H1 (cell line): Measurements from ENCODE around the gene G2E3. TPM values are rescaled to one million over a fixed set of nuclear protein-coding genes. Genes with fewer than 3 reads are reported as not detected.

Experiments used
- BRCA1 ChIP-seq: IDR thresholded peaks from 2 replicates; pipeline ENCODE4 v1.6.1; 2012; ENCODE audit warnings: low read depth, low read length, improper control_type of control experiment
- GABPA ChIP-seq: IDR thresholded peaks from 2 replicates; pipeline ENCODE4 v1.6.1; 2011; ENCODE audit warnings: mild to moderate bottlenecking, low read length, moderate library complexity, borderline replicate concordance; ENCODE audit not compliant: insufficient read depth
- KDM1A ChIP-seq: fragments of 200-600, 300-600 bp; sonication (generic); IDR thresholded peaks from 2 replicates; pipeline ENCODE4 v1.7.1; 2016; ENCODE audit warnings: mild to moderate bottlenecking, low read length, borderline replicate concordance
- PHF8 ChIP-seq: fragments of 200-600 bp; sonication (generic); conservative IDR thresholded peaks from 2 replicates; pipeline ENCODE4 v1.7.1; 2012; ENCODE audit warnings: low read depth, mild to moderate bottlenecking, inconsistent platforms, low read length, moderate library complexity
- RBBP5 ChIP-seq: IDR thresholded peaks from 2 replicates; pipeline ENCODE4 v1.7.1; 2012; ENCODE audit warnings: low read depth, mild to moderate bottlenecking, inconsistent platforms, low read length, moderate library complexity, borderline replicate concordance
- RXRA ChIP-seq: IDR thresholded peaks from 2 replicates; pipeline ENCODE4 v1.6.1; 2011; ENCODE audit warnings: low read depth, mild to moderate bottlenecking, low read length, moderate library complexity; ENCODE audit not compliant: insufficient read depth
- polyA plus RNA-seq, 7 experiments: library from polyadenylated mRNA; depleted of rRNA in 3 of 7; stranded (reverse) in 5 of 7; unstranded in 2 of 7; fragments of >200 nt in 5 of 7; fragments of 200-250 nt in 2 of 7; gene quantifications; 1 replicate in 5 of 7; 2 replicates in 1 of 7; 4 replicates in 1 of 7; pipeline versions ENCODE4 v1.2.1 to v1.2.3, GENCODE V29; 2011 to 2013; ENCODE audit warnings: missing spikeins in 2 of 7, mixed read lengths in 2 of 7
- total RNA-seq: library from RNA; stranded (reverse); fragmentation: NEBNext Ultra II Directional; extraction: Animal tissue kit (Norgen Biotek cat#: 25700); gene quantifications from 2 replicates; pipeline ENCODE4 v1.2.1, GENCODE V29; 2021

The G2E3 gene
- total and polyA plus RNA-seq, 2 of the 8 experiments (the other 6 are each of a cell fraction or from before 2014, with no cell fraction given) = 9.2 to 72.0 TPM

- TF ChIP-seq PHF8 (peak; percentile 98), RXRA (no peak), KDM1A (no peak), RBBP5 (peak; percentile 55; the same call in 1 of the 2 replicates), GABPA (peak; percentile 76; the same call in 1 of the 2 replicates), BRCA1 (no peak)
These were observed 63.2 kb downstream of the G2E3 start, which contains the start of gene SCFD1 (continued) for GRCh38 chr14:30621940-30622830.
